CD4-positive, alpha-beta T cell treated with Interleukin-4 for 4 hours (primary cell): Measurements from ENCODE around the gene GOLGA8G.
"Not testable (repeated sequence)": the region's sequence is repeated elsewhere in the genome, so short reads cannot be mapped to it uniquely, and the experiment has no call there.

ENCODE experiments used
- DNase-seq: peaks from one replicate; pipeline ENCODE4 v3.0.0-alpha.2; 2020

The GOLGA8G gene, protein sequence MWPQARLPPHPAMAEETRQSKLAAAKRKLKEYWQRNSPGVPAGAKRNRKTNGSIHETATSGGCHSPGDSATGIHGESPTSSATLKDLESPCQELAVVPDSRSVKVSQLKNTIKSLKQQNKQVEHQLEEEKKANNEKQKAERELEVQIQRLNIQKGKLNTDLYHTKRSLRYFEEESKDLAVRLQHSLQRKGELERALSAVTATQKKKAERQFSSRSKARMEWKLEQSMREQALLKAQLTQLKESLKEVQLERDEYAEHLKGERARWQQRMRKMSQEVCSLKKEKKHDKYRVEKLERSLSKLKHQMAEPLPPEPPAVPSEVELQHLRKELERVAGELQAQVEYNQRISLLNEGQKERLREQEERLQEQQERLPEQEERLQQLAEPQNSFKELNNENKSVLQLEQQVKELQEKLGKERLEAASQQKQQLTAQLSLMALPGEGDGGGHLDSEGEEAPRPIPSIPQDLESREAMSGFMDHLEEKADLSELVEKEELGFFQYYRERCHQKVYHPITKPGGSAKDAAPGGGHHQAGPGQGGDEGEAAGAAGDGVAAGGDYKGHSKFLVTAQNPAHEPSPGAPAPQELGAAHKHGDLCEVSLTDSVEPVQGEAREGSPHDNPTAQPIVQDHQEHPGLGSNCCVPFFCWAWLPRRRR

DNA sequence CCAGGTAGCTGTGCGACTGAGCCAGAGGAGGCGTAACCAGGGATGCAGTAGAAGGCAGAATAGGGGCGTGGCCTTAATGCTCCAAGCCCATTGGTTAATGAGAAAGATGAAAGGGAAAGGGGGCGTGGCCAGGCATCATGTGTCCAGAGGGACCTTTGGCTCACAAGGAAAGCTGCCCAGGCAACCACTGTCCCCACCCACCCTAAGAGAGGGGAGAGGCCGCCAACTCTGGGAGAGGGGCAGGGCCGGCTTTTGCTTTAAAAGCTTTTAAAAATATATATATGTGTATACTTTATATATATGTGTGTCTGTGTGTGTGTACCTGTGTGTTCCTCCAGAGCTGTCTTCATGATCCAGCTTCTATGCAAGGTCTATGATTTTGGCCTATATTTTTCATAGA, at the start of gene GOLGA8G:
TSS of gene GOLGA8G (minus strand) at position 18 of the 400 bp plus-strand sequence. CDS start 62 bp downstream, outside the sequence.
- DNase-seq, result not testable (repeated sequence)

DNA sequence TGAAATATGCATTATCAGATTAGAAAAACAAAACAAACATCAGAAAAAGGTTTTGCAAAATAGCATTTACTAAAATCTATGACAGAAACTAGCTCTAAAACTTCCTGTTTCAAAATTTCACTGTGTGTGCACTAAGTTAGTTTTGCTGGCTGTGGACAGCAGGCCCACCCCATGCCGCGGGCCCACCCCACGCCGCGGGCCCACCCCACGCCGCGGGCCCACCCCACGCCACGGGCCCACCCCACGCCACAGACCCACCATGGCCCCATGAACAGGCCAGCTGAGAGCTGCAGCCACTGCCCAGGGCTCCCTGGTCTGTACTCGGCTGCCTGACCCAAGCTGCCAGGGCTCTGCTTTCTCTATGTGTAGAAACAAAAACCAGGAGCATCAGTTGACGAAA, 40.6 kb upstream of the GOLGA8G start:
- DNase-seq, result not testable (repeated sequence)

DNA sequence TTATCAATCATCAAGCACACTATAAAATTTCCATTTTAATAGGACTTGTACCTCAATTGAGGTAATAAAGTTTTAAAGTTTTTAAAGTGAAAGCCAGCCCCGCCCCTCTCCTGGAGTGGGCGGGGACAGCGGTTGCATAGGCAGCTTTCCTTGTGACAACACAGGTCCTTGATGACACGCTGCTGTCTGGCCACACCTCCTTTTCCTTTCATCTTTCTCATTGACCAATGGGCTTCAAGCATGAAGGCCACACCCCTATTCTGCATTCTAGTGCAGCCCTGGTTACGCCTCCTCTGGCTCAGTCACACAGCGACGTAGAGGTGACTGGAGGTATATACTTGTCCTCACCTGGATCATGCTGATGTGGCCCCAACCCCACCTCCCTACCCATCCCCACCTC, 20.5 kb upstream of the GOLGA8G start, which contains the start of gene GOLGA6L25:
TSS of gene GOLGA6L25 (plus strand) at position 301 of the 400 bp plus-strand sequence. CDS start at position 362, 61 bp downstream.
- DNase-seq, result not testable (repeated sequence)

DNA sequence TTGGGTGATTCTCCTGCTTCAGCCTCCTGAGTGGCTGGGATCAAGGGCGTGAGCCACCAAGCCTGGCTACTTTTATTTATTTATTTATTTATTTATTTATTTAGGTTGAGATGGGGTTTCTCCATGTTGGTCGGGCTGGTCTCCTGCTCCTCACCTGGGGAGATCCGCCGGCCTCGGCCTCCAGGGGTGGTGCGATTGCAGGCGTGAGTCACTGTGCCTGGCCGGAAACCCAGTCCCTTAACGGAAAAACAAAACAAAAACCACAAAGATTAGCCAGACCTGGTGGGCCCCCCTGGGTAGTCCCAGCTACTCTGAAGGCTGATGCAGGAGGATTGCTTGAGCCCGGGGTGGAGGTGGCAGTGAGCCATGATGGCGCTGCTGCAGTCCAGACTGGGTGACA, 17.6 kb downstream of the GOLGA8G start:
- DNase-seq, result not testable (repeated sequence)

DNA sequence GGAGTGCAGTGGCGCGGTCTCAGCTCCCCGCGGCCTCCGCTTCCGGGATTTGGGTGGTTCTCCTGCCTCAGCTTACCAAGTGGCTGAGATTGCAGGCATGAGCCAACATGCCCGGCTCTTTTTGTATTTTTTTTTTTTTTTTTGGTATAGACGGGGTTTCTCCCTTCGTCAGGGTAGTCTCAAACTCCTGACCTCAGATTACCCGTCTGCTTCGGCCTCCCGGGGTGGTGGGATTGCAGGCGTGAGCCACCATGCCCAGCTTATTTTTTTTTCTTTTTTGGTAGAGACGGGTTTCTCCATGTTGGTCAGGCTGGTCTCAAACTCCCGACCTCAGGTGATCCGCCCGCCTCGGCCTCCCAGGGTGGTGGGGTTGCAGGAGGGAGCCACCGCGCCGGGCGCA, 18.6 kb downstream of the GOLGA8G start:
- DNase-seq, result not testable (repeated sequence)

DNA sequence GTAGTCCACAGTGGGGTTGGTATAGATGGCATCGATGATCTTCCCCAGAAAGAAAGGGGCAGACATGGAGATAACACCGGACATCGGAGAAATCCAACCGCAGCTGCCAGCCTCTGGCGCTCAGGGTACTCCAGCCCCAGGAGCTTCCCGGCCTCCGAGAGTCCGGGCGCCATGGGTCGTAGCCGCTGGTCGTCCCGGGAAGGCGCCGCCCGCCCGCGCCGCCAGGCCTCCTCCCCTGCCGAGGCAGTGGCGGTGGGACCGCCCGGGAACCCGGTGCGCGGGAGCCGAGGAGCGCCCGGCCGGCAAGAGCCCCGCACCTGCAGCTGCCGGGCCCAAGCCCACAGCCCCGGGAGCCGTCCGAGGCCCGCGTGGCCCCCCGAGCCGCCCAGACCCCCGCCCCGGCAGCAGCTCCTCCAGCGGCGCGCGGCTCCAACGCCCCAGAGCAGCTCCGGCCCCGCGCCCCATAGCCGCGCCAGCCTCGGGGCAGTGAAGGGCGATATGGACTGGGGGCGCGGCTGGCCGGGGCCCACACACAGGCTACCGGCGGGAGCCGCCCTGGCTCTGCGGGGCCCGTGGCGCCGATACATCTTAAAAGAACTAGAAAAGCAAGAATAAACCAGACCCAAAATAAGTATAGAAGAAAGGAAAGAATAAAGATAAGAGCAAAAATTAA, 24.4 kb downstream of the GOLGA8G start:
- not testable (repeated sequence) for DNase-seq

DNA sequence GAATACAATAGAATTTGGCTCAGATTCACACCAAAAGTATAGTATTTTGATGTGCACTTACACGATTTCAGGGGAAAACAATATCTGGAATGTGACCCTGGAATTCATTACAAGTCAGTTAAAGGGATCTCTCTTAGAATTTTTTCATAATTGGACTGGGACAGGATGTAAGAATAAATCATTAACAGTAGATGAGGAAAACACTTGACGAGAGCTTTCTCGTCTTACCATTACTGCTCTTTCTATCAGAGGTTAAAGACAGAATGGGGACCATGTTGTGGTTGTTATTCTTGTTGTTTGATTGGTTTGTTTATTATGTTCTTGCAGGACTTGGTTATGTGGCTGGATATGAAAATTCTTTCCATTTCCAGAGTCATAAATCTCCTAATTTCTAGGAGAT, 51.4 kb downstream of the GOLGA8G start:
- not testable (repeated sequence) for DNase-seq
